SK-N-SH (cell line): ENCODE measurements around the gene PEDS1.

ENCODE experiments used
- ELF1 ChIP-seq: IDR thresholded peaks from 2 replicates; pipeline ENCODE4 v1.4.0; 2012
- EP300 ChIP-seq, 2 experiments: IDR thresholded peaks; 2 replicates each; pipeline versions ENCODE4 v1.4.0 to v1.6.1; 2012; ENCODE audit warnings: borderline replicate concordance in 1 of 2, low read depth in 1 of 2, low read length in 1 of 2
- FOSL2 ChIP-seq: IDR thresholded peaks from 2 replicates; pipeline ENCODE4 v1.4.0; 2012; ENCODE audit warnings: low read depth, mild to moderate bottlenecking, moderate library complexity, borderline replicate concordance
- GATA2 ChIP-seq: sonication (generic); formaldehyde crosslinking; IDR thresholded peaks from 2 replicates; pipeline ENCODE4 v1.5.0; 2020; ENCODE audit warnings: mild to moderate bottlenecking, missing genetic modification reagents
- JUND ChIP-seq: IDR thresholded peaks from 2 replicates; pipeline ENCODE4 v1.4.0; 2012
- MXI1 ChIP-seq: IDR thresholded peaks from 2 replicates; pipeline ENCODE4 v1.6.1; 2012; ENCODE audit warnings: mild to moderate bottlenecking, low read depth, low read length, improper control_type of control experiment
- NFIC ChIP-seq: IDR thresholded peaks from 2 replicates; pipeline ENCODE4 v1.4.0; 2012; ENCODE audit warnings: borderline replicate concordance
- POLR2AphosphoS5 ChIP-seq: IDR thresholded peaks from 2 replicates; pipeline ENCODE4 v1.6.1; 2012; ENCODE audit warnings: low read depth, low read length
- SMC3 ChIP-seq: IDR thresholded peaks from 2 replicates; pipeline ENCODE4 v1.6.1; 2012; ENCODE audit warnings: low read depth, low read length, improper control_type of control experiment
- TAF1 ChIP-seq: IDR thresholded peaks from 2 replicates; pipeline ENCODE4 v1.6.1; 2012; ENCODE audit warnings: low read depth, mild to moderate bottlenecking, low read length, moderate library complexity, borderline replicate concordance
- TCF12 ChIP-seq: IDR thresholded peaks from 2 replicates; pipeline ENCODE4 v1.4.0; 2012
- TF ChIP-seq, protein P1 (sequence below): fragments of 200-600 bp; sonication (generic); IDR thresholded peaks from 2 replicates; pipeline ENCODE4 v1.6.1; 2017; ENCODE audit warnings: antibody characterized with exemption, mild to moderate bottlenecking, moderate library complexity
- TF ChIP-seq, protein P2 (sequence below): IDR thresholded peaks from 2 replicates; pipeline ENCODE4 v1.4.0; 2012; ENCODE audit warnings: low read depth
- TF ChIP-seq, protein P3 (sequence below): fragments of 150-350 bp; IDR thresholded peaks from 2 replicates; pipeline ENCODE4 v1.6.1; 2017; ENCODE audit warnings: antibody characterized with exemption, low read length, low read depth, borderline replicate concordance

DNA sequence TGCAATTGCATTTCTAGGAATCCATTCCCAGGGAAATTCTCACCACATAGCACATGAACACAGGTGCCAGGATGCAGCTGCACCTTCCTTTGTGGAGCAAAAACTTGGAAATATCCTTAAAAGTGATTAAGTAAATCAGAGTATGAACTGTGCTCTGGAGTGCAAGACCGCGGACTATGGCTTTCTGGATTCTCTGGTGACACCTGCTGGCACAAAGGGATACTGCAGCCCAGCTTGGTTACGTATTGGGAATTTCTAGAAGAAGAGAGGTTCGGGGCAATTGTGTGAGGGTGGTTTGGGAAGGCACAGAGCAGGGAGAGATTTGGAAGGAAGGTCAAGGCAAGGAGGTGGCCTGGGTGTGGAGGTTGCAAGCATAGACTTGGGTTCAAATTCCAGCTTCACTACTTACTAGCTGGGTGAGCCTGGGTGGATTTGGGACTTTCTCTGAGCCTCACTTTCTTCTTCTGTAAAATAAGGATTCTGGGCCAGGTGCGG, 15.9 kb upstream of the PEDS1 start:
- TF ChIP-seq, protein P1, sequence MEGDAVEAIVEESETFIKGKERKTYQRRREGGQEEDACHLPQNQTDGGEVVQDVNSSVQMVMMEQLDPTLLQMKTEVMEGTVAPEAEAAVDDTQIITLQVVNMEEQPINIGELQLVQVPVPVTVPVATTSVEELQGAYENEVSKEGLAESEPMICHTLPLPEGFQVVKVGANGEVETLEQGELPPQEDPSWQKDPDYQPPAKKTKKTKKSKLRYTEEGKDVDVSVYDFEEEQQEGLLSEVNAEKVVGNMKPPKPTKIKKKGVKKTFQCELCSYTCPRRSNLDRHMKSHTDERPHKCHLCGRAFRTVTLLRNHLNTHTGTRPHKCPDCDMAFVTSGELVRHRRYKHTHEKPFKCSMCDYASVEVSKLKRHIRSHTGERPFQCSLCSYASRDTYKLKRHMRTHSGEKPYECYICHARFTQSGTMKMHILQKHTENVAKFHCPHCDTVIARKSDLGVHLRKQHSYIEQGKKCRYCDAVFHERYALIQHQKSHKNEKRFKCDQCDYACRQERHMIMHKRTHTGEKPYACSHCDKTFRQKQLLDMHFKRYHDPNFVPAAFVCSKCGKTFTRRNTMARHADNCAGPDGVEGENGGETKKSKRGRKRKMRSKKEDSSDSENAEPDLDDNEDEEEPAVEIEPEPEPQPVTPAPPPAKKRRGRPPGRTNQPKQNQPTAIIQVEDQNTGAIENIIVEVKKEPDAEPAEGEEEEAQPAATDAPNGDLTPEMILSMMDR: peak; percentile 97
- TF ChIP-seq EP300 (IDR thresholded peaks at IDR 0.05; ENCODE audit: borderline replicate concordance in 1 of 2, low read depth in 1 of 2, low read length in 1 of 2) (no peak), TAF1 (no peak), POLR2AphosphoS5 (no peak), FOSL2 (no peak), NFIC (no peak), TCF12 (no peak), ELF1 (no peak), GATA2 (CRISPR knock-in tag) (no peak), MXI1 (no peak), SMC3 (peak; percentile 91), JUND (no peak)
- TF ChIP-seq, protein P2, sequence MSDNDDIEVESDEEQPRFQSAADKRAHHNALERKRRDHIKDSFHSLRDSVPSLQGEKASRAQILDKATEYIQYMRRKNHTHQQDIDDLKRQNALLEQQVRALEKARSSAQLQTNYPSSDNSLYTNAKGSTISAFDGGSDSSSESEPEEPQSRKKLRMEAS: no peak
- TF ChIP-seq, protein P3, sequence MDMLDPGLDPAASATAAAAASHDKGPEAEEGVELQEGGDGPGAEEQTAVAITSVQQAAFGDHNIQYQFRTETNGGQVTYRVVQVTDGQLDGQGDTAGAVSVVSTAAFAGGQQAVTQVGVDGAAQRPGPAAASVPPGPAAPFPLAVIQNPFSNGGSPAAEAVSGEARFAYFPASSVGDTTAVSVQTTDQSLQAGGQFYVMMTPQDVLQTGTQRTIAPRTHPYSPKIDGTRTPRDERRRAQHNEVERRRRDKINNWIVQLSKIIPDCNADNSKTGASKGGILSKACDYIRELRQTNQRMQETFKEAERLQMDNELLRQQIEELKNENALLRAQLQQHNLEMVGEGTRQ: no peak
